ENCODE results near the gene MCU.

- no peak for TF ChIP-seq CTCF (IDR thresholded peaks at IDR 0.05)
- TF ChIP-seq POLR2A (IDR thresholded peaks at IDR 0.05) = no peak
These were observed 195.1 kb downstream of the MCU start for GRCh38 chr10:72887043-72887442.

Data from body of pancreas (tissue), 4 donors.